Left kidney (tissue), 2 donors: ENCODE results near the gene RAPGEF6. TPM values are rescaled to one million over a fixed set of nuclear protein-coding genes. Genes with fewer than 3 reads are reported as not detected.
"Not testable (repeated sequence)": the region's sequence is repeated elsewhere in the genome, so short reads cannot be mapped to it uniquely, and the experiment has no call there.

ENCODE experiments used
- DNase-seq: peaks from one replicate; pipeline ENCODE4 v3.0.0-alpha.2; 2013
- polyA plus RNA-seq: library from polyadenylated mRNA; unstranded; fragments of 120-200 nt; gene quantifications from one replicate; pipeline ENCODE4 v1.2.1, GENCODE V29; 2013; ENCODE audit not compliant: insufficient read length

Gene RAPGEF6
- polyA plus RNA-seq, 1 donor: 17.3 TPM

DNA sequence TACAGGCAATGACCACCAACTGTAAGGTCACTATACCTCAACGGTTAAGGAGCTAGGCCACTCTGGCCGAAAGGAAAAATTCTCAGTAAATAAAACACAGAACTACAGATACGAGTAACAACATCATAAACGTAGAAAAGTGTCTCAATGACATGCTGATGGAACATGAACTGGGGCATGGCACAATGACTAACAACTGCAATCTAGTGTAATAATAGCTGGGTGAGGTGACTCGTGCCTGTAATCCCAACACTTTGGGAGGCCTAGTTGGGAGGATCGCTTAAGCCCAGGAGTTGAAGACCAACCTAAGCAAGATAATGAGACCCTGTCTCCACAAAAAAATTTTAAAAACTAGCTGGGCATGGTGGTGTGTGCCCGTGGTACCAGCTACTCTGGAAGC, 9.8 kb upstream of the RAPGEF6 start:
- DNase-seq: no peak

DNA sequence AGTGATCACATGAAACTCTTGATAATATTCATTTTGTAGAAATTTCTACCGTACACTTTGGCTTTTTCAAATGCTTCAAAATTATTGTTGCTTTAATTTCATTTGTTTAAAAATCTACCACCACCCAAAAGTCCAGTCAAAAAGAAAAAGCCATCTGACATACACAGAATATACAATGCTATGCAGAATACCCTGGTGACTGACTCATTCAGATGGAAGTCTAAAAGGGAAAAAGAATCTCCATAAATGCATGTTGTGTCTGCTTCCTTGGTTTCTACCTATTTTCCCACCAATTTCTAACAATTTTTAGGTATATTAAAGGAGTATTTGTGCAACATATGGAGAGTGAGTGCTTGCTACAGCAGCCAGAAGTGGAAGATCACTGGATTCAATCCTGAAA, 9.3 kb upstream of the RAPGEF6 start:
- DNase-seq: no peak

DNA sequence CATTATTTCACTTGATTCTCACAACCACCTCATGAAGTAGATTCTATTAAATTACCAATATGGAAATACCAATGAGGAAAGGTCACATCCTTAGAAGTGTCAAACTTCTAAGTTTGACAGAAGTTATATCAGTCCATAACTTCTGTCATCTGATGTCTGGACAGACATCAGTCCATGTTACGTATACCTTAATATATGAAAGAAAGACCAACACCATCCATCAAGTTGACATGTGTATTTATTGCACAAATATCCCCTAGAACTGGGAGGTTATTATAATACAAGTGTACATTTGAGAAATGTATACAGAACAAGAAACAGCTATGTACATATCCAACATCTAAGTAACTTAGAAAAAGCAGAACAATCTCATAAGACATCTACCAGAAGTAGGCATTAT, 6.5 kb upstream of the RAPGEF6 start:
- no peak for DNase-seq

DNA sequence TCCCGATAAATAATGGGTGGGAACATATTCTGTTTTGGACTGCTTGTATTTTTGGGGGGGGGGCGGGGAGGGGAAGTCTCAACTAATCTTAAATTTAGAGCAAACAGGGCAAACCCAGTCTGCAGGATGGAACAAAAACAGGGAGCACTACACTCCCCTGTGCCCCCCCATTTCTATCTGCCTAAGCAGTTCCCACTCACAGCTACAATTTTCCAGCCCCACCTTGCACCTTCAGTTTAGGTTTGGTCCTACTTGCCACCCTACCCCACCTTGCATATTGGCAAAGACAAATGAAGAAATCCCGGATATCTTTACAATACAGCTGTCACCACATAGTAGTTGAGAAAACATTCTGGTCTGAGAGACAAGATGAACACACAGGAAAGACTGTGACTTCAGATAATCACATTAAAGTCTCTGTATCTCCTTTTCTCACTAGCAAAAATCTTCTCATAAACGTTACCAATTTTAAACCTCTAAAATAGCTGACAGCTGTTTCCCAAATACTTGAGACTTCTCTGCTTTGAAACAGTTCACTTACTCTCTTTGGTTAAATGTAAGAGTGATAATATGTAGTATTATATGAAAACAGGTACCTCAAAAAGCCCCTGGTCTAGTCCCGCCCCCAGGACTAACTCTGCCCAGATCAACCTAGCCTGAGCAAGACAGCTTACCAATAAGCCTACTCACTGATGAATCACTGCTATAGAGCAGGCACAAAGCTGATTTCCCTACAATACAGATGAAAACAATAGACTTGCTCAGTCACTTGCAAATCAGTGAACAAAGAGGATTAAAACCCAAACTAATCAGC, 5.2 kb upstream of the RAPGEF6 start:
- no peak for DNase-seq

DNA sequence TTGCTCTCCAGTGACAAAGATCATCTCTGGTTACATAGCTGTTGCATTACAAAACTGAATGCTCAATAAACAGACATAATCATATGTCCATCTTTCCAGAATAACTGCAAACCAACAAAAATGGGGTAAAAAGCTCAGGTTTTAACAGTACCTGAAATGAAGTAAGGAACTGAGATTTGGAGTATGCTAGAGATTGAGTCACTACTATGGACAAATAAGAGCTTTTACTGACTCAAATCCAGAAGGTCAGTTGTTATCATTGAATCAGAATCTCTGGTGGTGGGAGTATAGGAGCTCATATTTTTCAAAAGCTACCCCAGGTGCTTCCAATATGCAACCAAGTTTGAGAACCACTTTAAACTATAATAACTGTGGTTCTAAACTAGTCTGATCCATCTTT, 4.1 kb upstream of the RAPGEF6 start:
- DNase-seq: no peak

DNA sequence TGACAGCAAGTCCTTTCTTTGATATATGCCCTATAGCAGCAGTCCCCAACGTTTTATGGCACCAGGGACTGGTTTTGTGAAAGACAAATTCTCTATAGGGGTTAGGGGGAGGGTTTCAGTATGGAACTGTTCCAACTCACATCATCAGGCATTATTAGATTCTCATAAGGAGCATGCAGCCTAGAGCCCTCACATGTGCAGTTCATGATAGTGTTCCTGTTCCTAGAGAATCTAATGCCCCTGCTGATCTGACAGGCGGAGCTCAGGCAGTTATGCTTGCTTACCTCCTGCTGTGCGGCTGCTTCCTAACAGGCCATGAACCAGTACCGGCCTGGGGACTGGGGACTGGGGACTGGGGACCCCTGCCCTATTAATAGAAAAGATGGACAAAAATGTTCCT, 2.7 kb upstream of the RAPGEF6 start:
- DNase-seq: no peak

DNA sequence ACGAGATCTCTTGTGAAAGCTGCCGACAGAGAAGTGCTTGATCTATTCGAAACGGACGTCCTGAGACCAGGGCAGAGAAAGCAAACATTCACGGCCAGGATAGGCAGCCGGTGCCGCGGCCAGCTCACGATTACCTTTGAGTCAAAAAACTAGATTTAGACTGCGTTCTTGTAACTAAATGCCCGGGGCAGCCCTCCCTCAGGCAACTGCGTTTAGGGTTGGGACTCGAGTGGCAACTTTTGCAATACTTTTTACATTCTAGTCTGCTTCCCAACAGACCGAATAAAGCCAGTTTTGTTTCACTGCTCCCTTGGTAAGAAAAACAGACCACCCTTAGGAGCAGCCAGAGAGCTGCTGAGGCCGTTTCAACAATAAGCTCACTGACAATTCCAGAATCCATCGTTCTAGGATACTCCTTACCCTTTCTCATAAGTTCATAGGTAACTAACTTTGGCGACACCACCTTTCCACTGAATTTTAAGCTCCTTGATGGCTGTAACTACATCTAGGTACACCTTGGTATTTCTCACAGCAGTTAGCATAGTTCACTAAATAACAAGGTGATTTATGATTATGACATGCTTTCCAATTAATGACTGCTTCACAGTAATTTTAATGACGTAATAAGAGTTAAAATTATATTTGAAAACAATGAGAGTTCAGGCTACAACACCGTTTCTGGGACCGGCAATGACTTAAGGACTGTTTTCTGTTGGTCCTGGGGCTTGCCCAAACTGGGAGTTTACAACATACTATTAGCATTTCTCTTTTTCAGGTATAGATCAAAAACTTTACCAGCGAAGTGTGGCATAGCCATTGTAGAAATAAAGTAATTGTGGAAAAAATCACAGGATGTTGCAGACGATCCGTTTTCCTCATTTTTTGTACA, 899 bp upstream of the RAPGEF6 start:
- peak; percentile 41 for DNase-seq

DNA sequence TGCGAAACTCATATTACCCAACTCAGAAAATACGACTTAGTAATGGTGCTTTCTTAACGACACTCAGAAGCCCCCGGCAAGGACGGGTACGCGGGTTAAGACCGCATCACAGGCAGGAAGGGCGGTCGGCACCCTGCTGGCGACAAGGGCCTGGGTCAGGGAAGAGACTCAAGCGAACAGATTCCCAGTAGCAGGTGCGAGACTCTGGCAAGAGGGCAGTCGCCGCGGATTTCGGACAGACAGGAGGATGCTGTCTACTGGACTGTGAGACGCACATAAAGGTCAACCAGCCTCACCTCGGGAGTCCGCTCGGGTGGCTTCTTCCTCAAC, 398 bp downstream of the RAPGEF6 start:
- peak; percentile 39 for DNase-seq

DNA sequence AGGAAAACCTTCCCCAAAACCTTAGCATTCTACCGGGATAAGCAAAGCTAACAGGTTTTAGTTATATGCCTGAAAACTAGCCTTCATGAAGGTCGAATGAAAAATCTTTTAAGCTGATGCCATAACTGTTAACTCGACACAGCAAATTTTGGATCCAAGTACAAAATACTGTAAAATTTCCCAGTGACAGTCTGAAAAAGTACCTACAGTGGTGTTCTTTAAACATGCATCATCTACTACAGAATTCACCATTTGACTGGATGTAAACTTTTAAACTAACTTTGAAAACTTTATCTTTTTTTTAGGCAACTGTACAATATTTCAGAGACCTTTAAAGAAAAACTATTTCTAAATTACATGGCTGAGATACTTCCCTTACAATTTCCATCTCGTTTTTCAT, 791 bp downstream of the RAPGEF6 start:
- no peak for DNase-seq

DNA sequence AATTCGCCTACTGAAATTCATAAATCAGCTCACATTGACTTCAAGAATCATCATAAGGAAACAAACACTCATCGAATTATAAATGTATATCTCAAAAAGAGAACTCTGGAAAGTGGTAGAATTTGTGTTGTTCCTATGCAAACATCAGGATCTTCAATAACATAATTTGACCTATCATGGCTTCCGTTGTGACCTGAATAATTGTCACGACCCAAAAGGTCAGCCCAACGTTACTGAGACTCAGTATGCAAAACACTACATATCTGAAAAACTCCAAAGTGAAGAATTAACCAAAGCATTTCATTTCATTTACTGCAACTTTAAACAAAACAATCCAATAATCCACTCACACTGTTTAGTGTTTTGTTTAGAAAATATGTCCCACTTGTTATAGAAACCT, 1.2 kb downstream of the RAPGEF6 start:
- DNase-seq: no peak

DNA sequence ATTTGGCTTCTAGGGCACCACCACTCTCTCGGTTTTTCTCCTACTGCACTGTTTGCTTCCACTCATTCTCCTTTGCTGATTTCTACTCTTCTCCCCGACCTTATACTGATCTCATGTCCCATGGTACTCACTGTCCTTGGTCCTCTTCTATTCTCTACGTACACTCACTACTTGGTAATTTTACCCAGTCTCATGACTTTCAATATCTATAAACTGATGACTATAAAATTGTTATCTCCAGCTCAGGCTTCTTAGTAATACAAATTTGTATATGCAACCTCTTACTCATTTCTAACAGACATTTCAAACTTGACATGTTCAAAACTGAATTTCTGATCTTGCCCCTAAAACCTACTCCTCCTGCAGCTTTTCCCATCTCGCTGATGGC, 4.1 kb downstream of the RAPGEF6 start:
- no peak for DNase-seq

DNA sequence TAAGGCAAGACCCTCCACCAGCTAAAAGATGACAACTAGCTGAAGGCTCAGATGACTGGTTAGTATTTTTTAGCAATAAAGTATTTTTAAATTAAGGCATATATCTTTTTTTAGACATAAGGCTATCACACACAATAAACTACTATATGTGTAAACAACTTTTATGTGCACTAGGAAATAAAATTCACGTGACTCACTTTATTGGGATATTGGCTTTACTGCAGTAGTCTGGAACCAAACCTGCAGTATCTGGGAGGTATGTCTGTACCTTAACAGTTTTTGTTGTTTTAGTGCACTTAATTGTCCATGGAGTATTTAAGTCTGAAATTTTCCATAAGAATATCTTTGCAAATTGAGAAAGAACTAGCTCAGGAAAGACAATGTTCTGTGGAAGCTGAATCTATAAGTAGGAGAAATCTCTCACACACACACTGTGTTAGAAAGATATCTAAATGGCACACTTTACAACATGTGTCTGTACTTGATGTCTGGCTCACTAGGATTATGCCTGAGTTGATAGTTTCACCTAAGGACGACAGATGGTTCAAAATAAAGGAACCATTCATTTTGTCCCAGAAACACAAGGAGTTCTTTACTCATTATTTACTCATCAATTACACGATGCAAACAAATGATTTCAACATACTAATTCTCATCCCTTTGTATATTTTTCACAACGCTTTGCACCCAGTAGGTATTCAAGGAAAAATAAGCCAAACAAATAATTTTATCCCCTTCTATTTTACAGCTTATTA, 4.6 kb downstream of the RAPGEF6 start:
- no peak for DNase-seq

DNA sequence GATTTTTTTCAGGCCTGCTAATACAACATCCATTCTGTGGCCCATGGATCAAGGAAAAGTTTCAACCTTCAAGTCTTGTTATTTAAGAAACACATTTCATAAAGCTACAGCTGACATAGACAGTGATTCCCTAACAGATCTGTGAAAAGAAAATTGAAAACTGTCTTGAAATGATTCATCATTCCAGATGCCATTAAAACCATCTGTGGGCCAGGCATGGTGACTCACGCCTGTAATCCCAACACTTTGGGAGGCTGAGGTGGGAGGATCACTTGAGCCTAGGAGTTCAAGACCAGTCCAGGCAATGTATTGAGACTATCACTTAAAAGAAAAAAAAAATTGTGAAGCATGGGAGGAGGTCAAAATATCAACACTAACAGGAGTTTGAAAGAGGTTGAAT, 6.0 kb downstream of the RAPGEF6 start:
- DNase-seq: no peak

DNA sequence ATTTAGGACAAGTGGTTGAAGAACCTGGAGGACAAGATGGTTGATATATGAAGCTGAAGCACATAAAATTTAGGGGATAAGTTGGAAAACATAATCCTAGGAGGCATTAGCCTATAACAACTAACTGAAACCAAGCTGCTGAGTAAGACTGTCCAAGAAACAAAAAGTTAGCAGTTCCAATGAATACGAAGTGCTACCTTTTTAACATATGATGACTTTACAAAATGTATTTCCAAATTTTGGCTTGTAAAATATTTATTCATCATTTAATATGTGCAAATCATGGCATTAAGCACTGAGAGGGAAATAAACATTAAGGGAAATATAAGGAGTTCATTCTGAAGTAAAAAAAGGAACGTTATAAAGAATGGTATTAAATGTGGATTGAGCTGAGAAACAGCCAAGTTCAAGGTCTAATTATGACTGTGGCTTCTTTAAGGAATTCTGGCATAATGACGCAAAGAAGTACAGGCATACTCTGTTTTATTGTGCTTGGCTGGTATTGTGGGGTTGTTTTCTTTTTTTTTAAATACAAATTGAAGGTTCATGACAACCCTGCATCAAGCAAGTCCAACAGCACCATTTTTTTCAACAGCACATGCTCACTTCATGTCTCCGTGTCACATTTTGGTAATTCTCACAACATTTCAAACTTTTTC, 7.7 kb downstream of the RAPGEF6 start:
- DNase-seq: no peak

DNA sequence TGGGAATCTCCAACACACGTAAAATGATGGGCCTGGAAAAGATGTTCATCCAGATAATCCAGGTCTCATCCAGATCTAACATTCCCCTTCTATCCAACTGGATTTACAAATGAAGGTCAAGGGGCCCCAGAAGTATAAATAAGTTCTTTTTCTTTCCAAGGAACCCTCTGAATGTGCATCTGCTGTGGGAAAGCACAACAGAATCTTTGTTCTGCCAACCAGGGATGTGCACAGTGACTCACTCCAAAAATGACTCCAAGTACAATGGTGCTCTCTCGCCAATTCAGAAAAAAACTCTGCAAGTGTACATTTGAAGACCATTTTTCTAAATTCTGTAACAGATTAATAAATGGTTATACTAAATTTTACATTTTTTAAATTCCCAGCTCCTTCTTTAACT, 12.4 kb downstream of the RAPGEF6 start:
- no peak for DNase-seq

DNA sequence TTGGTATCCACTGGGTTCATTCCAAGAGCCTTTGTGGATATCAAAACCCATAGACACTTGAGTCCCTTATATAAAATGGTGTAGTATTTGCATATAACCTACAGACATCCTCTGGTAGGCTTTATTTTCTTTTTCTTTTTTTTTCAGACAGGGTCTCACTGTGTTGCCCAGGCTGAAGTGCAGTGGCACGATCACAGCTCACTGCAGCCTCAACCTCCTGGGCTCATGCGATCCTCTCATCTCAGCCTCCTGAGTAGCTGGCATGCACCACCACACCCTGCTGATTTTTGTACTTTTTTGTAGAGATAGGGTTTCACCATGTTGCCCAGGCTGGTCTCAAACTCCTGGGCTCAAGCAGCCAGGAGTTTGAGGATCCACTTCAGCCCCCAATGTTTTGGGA, 13.9 kb downstream of the RAPGEF6 start:
- not testable (repeated sequence) for DNase-seq

DNA sequence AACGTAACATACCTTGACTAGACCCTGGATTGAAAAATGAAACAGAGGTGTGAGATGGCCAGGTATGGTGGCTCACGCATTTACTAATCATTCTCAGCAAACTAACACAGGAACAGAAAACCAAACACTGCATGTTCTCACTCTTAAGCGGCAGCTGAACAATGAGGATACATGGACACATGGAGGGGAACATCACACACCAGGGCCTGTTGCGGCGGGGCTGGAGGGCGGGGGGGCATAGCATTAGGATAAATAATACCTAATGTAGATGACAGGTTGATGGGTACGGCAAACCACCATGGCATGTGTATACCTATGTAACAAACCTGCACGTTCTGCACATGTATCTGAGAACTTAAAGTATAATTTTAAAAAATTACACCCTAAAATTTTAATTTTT, 15.9 kb downstream of the RAPGEF6 start:
- DNase-seq: no peak

DNA sequence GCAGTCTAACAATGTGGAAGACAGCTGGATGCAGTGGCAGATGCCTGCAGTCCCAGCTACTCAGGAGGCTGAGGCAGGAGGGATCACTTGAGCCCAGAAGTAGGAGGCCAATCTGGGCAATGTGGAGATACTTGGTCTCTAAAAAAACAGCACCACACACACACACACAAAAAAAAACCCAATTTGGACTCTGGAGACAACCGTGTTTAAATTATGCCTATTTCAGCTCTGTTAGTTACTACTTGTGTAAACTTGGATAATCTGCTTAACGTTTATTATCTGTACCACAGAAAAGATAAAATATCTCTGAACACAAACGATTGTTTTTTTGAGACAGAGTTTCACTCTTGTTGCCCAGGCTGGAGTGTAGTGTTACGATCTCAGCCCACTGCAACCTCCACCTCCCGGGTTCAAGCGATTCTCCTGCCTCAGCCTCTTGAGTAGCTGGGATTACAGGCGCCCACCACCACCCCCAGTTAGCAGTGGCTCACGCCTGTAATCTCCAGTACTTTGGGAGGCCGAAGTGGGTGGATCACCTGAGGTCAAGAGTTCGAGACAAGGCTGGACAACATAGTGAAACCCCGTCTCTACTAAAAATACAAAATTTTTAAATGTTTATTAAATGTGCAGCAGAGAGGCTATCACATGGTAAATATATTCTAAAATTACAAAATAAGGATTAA, 17.7 kb downstream of the RAPGEF6 start:
- no peak for DNase-seq

DNA sequence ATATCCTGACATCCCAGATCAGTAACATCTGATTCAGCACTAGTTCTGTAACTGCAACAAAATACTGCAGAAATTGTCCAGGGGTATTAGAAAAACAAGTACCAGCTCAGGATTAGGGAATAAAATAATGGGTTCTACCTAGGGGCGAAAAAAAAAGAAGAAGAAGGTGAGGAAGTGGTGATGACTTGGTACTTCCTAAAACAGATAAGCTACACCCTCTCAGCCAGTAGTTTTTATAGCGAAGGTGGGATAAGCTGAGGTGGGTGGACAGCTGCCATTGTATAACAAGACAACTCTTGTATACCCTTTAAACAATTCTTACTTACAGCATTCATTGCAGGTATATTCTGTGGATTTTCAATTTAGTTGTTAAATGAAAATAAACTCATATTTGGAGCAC, 19.1 kb downstream of the RAPGEF6 start:
- DNase-seq: no peak

DNA sequence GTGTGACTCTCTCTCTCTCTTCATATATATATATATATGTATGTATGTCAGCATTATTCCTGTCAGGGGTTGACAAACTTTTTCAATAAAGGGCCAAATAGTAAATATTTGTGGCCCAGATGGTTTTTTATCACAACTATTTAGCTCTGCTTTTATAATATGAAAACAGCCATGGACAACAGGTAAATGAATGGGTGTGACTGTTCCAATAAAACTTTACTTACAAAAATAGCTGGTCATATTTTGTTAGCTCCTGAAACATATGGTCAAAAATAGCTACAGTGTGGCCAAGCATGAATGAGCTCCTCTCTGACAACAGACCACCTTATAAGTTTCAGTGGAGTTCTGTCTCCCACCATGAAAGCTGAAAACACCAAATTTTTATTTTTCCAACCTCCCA, 21.6 kb downstream of the RAPGEF6 start:
- no peak for DNase-seq

DNA sequence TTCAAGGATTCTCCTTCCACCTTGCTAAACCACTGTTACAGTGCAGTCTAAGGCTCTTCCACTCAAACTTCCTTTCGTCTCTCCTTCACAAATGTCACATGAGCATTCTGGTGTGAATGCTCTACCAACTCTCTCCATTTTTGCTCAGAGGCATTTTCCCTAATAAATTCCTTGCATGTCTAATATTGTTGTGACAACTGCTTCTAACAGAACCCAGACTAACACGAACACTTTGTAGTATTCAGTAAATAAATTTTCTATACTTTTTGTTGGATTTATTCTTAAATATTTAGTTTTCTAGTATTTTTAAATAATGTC, 24.0 kb downstream of the RAPGEF6 start:
- no peak for DNase-seq
